ENCODE measurements around the gene SLC39A6.
"Not testable (repeated sequence)": the region's sequence is repeated elsewhere in the genome, so short reads cannot be mapped to it uniquely, and the experiment has no call there.

Gene SLC39A6

GRCh38 chr18:36129300-36130038 lies at the start of gene SLC39A6, which contains the start of gene ELP2:
Gene SLC39A6 (minus strand): TSS chr18:36129340. CDS start chr18:36127007, 2,333 bp downstream.
Gene ELP2 (plus strand): TSS chr18:36129899. CDS start chr18:36129934, 35 bp downstream.
- H3K4me3 ChIP-seq (ENCODE audit: low read depth, low read length): peak within 1 kb of the TSS; percentile 100
- peak; percentile 85 for DNase-seq (ENCODE audit: low read depth)

- no peak overlapping the region for H3K4me3 ChIP-seq (ENCODE audit: low read depth, low read length)
- DNase-seq (ENCODE audit: low read depth): no peak
Measured at GRCh38 chr18:36177913-36178312, 48.8 kb upstream of the SLC39A6 start.

GRCh38 chr18:36176711-36177110 lies 47.6 kb upstream of the SLC39A6 start:
- no peak for DNase-seq (ENCODE audit: low read depth)
- H3K4me3 ChIP-seq (ENCODE audit: low read depth, low read length): no peak overlapping the region

GRCh38 chr18:36176177-36176584 lies 47.0 kb upstream of the SLC39A6 start:
- no peak overlapping the region for H3K4me3 ChIP-seq (ENCODE audit: low read depth, low read length)
- DNase-seq (ENCODE audit: low read depth): no peak

GRCh38 chr18:36175481-36175880 lies 46.3 kb upstream of the SLC39A6 start:
- H3K4me3 ChIP-seq (ENCODE audit: low read depth, low read length): no peak overlapping the region
- DNase-seq (ENCODE audit: low read depth): no peak

GRCh38 chr18:36169938-36170337 lies 40.8 kb upstream of the SLC39A6 start:
- DNase-seq (ENCODE audit: low read depth): no peak
- no peak overlapping the region for H3K4me3 ChIP-seq (ENCODE audit: low read depth, low read length)

- not testable (repeated sequence) for H3K4me3 ChIP-seq (ENCODE audit: low read depth, low read length); DNase-seq (ENCODE audit: low read depth)
Measured at GRCh38 chr18:36168296-36168695, 39.2 kb upstream of the SLC39A6 start.

- H3K4me3 ChIP-seq (ENCODE audit: low read depth, low read length): no peak overlapping the region
- no peak for DNase-seq (ENCODE audit: low read depth)
Measured at GRCh38 chr18:36167692-36168218, 38.6 kb upstream of the SLC39A6 start.

GRCh38 chr18:36162981-36163380 lies 33.8 kb upstream of the SLC39A6 start:
- no peak overlapping the region for H3K4me3 ChIP-seq (ENCODE audit: low read depth, low read length)
- no peak for DNase-seq (ENCODE audit: low read depth)

- no peak overlapping the region for H3K4me3 ChIP-seq (ENCODE audit: low read depth, low read length)
- DNase-seq (ENCODE audit: low read depth): no peak
Measured at GRCh38 chr18:36160959-36161371, 31.8 kb upstream of the SLC39A6 start.

- peak; percentile 57 for DNase-seq (ENCODE audit: low read depth)
- no peak overlapping the region for H3K4me3 ChIP-seq (ENCODE audit: low read depth, low read length)
Measured at GRCh38 chr18:36158266-36158867, 29.2 kb upstream of the SLC39A6 start.

- no peak for DNase-seq (ENCODE audit: low read depth)
- H3K4me3 ChIP-seq (ENCODE audit: low read depth, low read length): no peak overlapping the region
Measured at GRCh38 chr18:36157441-36157840, 28.3 kb upstream of the SLC39A6 start.

- DNase-seq (ENCODE audit: low read depth): no peak
- H3K4me3 ChIP-seq (ENCODE audit: low read depth, low read length): no peak overlapping the region
Measured at GRCh38 chr18:36155851-36156757, 27.0 kb upstream of the SLC39A6 start.

GRCh38 chr18:36153771-36154170 lies 24.6 kb upstream of the SLC39A6 start:
- H3K4me3 ChIP-seq (ENCODE audit: low read depth, low read length): no peak overlapping the region
- DNase-seq (ENCODE audit: low read depth): no peak

- peak; percentile 32 for DNase-seq (ENCODE audit: low read depth)
- H3K4me3 ChIP-seq (ENCODE audit: low read depth, low read length): no peak overlapping the region
Measured at GRCh38 chr18:36153203-36153602, 24.1 kb upstream of the SLC39A6 start.

GRCh38 chr18:36152781-36153180 lies 23.6 kb upstream of the SLC39A6 start:
- DNase-seq (ENCODE audit: low read depth): no peak
- no peak overlapping the region for H3K4me3 ChIP-seq (ENCODE audit: low read depth, low read length)

- H3K4me3 ChIP-seq (ENCODE audit: low read depth, low read length): no peak overlapping the region
- no peak for DNase-seq (ENCODE audit: low read depth)
Measured at GRCh38 chr18:36149514-36150289, 20.6 kb upstream of the SLC39A6 start.

- H3K4me3 ChIP-seq (ENCODE audit: low read depth, low read length): no peak overlapping the region
- no peak for DNase-seq (ENCODE audit: low read depth)
Measured at GRCh38 chr18:36143391-36143790, 14.3 kb upstream of the SLC39A6 start.

GRCh38 chr18:36142751-36143150 lies 13.6 kb upstream of the SLC39A6 start:
- no peak for DNase-seq (ENCODE audit: low read depth)

More at GRCh38 chr18:36142751-36143150, 13.6 kb upstream of the SLC39A6 start:
- no peak overlapping the region for H3K4me3 ChIP-seq (ENCODE audit: low read depth, low read length)

All from skeletal muscle cell (primary cell).